LHCN-M2 (cell line): Measurements from ENCODE around the gene ALDH1A3. TPM values are rescaled to one million over a fixed set of nuclear protein-coding genes. Genes with fewer than 3 reads are reported as not detected.

ENCODE experiments used
- DNase-seq: peaks from one replicate; pipeline ENCODE4 v3.0.0-alpha.2; 2012; ENCODE audit warnings: low read depth
- total RNA-seq: library from RNA; depleted of rRNA; stranded (reverse); fragments of >200 nt; gene quantifications from 2 replicates; pipeline ENCODE4 v1.2.3, GENCODE V29; 2014

ALDH1A3 gene
- total RNA-seq, 1 experiment from 2014 or later = 0.11 TPM

DNA sequence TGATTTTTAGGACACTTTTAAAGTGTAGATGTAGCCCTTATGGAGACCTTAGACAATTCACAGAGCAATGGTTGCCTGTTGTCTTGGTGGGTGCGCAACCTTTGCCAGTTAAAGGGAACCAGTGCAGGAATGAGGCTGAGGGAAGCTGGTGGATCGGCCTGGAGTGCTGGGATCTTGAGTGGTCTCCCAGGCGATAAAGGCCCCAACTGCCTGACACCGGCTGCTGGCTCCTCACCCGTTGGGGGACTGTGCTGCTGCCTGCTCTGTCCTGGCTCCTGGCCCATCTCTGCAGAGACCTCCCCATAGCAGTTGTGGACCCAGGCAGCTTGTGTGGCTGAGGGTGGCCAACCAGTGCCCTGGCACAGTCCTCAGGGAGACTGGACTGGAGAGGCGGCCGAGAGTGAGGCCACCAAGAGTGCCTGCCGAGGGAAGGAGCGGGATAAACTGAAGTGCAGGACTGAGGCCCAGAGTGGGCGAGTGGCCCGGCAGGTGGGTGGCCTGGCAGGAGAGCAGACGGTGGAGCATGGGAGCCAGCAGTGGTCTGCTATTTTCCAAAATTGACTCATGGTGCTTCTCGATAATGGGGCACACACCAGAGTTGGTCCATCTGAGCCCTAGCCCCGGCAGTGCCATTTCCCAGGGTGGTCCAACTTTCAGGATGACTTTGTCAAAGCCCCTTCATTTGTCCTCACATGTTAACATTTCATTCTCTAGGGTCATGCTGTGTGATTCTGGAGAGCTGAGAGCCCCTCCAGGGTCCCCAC lies 2.1 kb downstream of the ALDH1A3 start:
- no peak for DNase-seq

GRCh38 chr15:100885116-100885515 lies 5.5 kb downstream of the ALDH1A3 start:
- no peak for DNase-seq

GRCh38 chr15:100885811-100886210 lies 6.2 kb downstream of the ALDH1A3 start:
- no peak for DNase-seq

DNA sequence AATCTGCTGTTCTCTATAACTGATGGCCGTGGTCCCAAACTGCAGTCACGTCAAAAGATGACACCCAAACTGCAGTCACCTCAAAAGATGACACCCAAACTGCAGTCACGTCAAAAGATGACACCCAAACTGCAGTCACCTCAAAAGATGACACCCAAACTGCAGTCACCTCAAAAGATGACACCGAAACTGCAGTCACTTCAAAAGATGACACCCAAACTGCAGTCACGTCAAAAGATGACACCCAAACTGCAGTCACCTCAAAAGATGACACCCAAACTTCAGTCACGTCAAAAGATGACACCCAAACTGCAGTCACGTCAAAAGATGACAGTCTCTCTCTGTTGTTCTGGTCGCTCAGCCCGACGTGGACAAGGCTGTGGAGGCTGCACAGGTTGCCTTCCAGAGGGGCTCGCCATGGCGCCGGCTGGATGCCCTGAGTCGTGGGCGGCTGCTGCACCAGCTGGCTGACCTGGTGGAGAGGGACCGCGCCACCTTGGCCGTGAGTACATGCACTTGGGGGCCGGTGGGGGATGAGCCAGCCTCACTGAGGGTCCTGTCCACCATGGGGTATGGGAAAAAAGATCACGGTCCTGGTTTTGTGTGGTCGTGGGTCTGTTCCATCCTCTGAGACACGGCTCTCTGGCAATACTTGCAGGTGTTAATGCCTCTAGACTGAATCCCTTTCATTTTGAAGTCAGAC lies 7.7 kb downstream of the ALDH1A3 start:
- no peak for DNase-seq

DNA sequence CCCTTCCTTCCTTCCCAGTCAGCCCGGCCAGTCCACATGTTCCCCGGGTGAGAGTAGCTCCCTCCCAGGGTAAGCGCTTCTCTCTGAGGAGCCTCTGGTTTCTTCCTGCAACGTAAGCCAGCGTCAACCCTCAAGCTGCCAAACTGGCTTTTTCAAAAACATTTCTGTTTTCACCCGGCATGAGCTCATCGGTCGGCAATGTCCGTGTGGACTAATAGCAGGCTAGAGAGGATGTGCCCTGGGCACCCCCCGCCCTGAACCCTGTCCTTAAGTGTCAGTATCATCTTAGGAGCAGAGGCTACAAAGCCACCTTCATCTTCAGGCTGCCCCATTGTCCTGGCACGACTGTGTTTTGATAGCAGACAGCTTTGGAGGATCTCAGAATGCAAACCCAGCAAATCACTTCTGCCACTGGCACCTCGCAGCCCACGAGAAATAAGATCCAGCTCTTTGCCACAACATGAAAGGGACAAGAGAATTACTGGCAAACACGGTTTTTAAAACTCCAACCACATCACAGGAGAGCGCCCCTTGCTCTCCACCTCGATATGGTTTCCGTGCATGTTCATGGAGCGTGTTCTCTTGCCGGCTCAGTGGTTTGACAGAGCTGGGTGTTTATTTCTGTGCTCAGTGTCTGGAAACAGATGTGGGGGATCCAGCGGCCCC lies 9.9 kb downstream of the ALDH1A3 start:
- peak; percentile 47 for DNase-seq

DNA sequence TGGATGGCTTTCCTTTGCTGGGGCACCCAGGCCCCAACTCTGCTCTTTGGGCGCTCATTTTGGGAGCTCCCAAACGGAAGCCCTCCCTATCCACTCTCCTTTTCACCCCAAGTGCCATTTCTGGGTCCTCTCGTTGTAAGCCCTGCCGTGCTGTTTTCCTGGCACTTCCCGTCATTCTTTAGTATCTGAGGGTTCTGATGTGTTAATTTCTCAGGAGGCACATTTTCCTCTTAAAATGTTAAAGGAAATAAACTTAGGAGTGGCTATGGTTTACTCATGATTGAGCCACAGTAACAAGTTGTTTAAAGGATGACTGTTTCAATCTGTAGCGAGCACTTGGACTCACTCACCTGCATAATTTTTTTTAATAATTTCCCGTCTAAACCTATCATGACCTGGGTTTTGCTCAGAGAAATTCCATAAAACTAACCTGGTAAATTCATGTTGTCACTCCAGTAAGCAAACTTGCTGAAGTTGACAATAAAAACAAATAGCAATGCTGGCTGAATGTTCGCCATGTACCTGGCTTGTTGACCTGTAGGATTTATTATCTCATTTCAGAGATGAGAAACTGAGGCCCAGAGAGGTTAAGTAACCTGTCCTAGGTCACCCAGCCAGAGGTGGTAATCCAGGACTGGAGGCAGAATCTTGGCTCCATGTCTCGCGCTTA lies 10.6 kb downstream of the ALDH1A3 start:
- DNase-seq = no peak

- no peak for DNase-seq
Measured at GRCh38 chr15:100890850-100891249, 11.2 kb downstream of the ALDH1A3 start.

DNA sequence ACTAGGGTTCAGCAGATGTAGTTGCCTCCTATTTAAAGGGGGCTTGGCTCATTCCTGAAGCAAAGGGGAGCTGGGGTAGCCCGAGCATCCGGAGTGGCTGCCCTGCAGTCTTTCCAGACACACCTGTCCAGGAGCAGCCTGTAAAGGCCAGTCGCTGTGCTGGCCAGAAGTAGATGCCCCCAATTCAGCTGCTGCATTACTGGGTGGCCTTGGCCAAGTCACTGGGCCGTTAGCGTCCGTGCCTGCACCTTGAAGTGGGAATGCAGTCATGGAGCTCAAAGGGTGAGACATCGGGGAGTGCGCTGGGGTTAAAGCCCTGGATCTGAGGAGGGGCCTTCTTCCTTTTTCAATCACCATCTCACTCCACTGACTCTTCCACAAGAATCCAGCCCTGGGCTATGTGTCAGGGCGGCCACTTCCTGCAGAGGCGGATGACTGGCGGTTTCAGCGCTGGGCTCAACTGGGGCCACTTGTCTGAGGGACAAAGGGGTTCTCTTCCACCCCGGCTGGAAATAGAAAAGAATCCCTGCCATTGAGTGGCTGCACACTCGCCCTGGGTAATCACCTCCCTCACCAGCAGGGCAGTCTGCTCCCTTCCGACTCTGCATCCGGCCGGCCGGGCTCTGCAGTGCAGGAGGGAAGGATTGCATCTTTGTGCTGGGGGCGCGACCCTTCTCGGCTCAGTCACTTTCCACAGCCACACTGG lies 11.8 kb downstream of the ALDH1A3 start:
- DNase-seq = no peak

DNA sequence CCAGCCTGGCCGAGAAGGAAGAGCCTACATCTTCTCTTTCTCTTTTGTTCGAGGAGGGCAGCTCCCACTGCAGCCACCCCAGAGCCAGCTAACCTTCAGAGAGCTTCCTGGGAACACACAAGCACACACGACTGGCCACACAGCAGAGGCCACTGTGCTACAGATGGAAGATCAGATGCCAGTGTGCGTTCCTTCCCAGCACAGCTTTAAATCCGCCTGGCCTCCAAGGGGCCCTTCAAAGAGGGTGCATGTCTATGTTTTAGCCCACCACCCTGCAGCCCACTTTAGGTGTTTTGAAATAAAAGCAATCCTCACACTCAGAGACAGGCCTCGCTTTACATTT lies 12.4 kb downstream of the ALDH1A3 start:
- no peak for DNase-seq

DNA sequence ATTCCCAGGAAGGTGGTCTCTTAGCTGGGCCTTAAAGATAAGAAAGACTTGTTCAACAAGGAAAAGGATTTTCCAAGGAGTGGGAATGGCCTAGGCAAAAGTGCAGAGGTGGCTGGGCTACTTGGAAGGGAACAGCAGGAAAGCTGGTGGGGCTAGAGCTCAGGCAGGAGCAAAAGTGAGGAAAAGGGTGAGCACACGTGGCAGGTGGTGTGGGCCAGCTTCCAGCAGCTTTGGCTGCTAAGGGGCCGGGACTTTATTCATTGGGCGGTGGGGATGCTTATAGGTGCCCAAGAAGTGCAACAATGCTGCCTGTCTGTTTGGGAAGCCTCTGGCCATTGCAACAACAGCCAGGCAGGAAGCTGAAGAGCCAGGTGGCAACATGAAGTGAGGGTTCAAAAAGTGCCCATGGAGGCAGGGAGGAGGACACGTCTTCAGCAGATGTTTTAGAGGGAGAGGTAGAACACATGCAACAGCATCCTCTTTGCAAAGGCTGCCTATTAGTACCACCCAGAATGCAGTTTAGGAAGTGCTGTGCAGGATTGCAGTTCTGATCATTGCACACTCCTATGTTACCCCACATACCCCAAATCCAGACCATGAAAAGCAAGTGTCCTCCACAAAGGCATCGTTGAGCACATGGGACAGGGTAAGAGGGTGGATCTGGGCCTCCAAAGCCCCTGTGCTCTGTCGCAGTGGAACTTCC lies 13.8 kb downstream of the ALDH1A3 start:
- DNase-seq = no peak

GRCh38 chr15:100893964-100894295 lies 14.3 kb downstream of the ALDH1A3 start:
- no peak for DNase-seq

- DNase-seq = no peak
Measured at GRCh38 chr15:100895721-100896120, 16.1 kb downstream of the ALDH1A3 start.

DNA sequence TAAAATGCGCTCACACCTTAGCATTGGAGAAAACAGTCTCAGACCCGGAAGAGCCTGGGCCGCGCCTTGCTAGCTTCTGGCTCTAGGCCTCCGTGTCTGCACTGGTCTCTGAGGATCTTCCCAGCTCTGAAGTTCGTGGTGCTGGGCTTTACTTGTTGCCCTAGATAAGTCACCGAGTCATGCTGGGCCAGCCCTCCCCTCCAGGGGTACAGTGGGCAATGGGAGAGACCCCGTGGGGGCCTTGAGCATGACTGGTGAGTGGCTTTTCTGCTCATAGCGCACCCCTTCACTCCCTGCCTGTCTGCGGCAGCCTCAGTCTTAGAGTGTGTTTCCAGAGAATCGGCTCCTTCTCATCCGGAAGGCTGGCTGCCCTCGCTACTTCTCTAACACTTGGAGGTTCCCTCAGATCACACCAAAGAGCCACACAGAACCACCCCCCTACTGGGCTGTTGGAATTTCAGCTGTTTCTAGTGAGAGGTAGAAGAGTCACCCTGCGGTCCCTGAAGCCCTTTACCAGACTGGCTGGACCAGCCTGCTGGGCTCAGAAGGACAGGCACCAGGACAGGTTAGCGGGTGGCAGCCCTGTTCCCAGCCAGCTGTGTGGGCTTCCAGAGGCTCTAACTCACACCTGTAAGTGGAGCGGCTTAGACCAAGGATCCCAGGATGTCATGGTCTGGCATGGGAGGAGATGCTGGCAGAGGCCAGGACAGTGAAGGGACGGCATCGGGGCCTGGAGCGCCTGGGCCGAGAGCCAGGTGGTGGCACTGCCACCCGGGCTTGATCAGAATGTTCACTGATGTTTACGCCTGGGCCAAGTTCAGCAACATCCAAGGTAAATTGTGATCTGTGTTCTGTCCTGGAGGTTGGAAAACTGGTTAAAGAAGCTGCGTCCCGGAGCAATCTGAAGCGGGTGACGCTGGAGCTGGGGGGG lies 17.9 kb downstream of the ALDH1A3 start:
- DNase-seq = no peak

DNA sequence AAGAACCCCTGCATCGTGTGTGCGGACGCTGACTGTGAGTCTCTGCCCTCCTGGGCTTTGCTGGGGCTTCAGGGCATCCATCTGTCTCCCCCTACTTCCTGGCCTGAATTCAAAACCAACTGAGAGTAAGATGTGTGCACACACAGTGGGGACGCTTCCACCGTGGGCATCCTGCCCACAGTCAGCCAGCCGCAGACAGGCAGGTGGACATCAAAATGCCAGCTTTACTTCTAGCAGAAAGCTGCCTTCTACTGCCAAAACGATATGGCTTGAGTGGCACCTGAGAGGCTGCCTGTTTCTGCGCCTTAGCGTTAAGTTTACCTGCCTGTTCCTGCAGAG lies 18.5 kb downstream of the ALDH1A3 start:
- DNase-seq = no peak

GRCh38 chr15:100898661-100899462 lies 19.2 kb downstream of the ALDH1A3 start:
- DNase-seq = no peak

DNA sequence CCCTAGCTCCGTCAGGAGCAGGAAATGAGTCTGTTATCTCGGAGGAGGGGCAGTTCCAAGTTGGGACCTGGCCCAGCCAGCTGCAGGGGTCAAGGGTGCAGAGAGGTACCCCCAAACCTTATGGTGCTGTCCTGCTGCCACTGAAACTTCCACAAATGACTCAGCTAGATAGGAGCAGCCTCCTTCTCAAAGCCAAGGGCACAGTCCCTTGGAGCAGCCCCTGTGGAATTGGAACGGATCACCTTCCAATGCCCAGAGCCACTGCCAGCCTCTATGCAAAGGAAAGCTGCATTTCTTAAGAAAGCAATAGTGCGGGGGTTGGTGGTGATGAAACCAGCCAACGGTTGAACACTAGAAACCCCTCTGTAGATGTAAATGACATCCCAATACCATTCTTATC lies 20.0 kb downstream of the ALDH1A3 start:
- no peak for DNase-seq

DNA sequence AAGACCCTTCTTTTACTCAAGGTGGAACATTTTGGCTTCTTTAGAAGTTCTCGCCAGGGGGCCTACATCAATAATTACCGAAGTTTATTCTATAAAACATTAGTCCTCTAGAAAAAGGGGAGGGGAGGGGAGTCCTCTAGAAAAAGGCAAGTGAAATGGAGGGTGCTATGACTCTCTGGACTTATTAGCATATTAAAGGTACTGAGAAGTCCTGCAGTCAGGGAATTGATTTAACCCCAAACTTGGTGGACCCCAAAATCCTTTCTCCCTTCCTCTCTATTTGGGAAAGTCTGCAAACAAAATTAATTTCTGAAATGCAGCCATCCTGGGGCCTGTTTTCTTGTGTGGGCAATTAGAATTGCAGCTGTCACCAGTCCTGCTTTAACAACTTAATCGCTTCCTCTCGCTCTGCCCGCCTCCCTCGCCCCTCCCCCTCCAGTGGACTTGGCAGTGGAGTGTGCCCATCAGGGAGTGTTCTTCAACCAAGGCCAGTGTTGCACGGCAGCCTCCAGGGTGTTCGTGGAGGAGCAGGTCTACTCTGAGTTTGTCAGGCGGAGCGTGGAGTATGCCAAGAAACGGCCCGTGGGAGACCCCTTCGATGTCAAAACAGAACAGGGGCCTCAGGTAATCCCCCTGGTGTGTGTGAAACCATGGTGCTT lies 20.6 kb downstream of the ALDH1A3 start:
- no peak for DNase-seq

DNA sequence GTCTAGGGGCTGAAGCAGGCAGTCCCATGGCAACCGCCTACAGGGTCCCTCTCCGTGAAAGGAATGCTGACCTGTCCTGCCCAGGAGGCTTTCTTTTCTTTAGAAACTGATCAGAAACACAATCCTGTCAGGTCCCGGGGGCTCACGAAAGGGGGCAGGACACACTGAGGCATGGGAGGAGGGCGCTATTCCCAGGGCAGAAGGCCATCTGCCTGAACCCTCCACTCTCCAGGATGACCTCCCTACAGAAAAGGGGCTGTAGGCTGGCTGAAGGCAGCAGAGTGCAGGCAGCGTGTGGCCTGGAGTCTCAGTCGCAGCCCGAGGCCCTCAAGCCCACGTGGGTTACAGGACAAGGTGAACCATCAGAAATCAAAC lies 21.2 kb downstream of the ALDH1A3 start:
- no peak for DNase-seq

DNA sequence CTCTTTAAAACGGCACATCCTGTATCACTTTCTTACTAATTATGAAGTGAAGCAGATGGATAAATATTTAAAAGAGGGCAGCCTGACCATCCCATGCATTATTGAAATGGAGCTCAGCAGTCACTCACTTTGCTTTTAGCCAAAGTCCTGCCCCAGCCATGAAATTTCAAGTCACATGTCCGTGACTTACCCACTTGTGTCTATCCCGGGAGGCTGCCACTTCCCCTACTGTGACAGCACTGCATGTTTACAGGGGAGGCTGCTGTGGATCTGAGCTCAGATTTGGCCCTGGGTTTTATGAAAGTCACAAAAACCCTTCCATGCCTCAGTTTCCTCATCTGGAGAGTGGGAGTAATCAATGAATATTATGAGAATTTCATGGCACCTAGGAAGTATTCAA lies 21.7 kb downstream of the ALDH1A3 start:
- no peak for DNase-seq
